PC-3 (cell line): ENCODE data around the gene B4GALT5. TPM values are rescaled to one million over a fixed set of nuclear protein-coding genes. Genes with fewer than 3 reads are reported as not detected.

Experiments
- ATAC-seq: fragments of 200-7000 bp; cut with Tn5 transposase; 2 replicates; pipeline ENCODE4 v1.9.1; 2020; ENCODE audit warnings: mild to moderate bottlenecking, moderate library complexity
- BruUV-seq: library from RNA; stranded (reverse); fragments of 400-500 nt; replicated peaks from 2 replicates; lab custom pipeline; 2021; lab: Mats Ljungman, UMichigan
- CTCF ChIA-PET: fragments of 300-600 bp; sonication (Branson Sonifier 250); formaldehyde crosslinking; loops from one replicate; lab custom pipeline; 2022; ENCODE audit warnings: antibody characterized with exemption; lab: Charles Lee
- POLR2A ChIA-PET: fragments of 300-600 bp; sonication (Branson Sonifier 250); formaldehyde crosslinking; loops from one replicate; lab custom pipeline; 2022; ENCODE audit warnings: antibody characterized with exemption; ENCODE audit not compliant: unreplicated experiment; lab: Charles Lee
- DNase-seq: peaks from one replicate; pipeline ENCODE4 v3.0.0-alpha.2; 2015
- H2AFZ ChIP-seq: fragments of 300-600 bp; sonication (generic); 2 replicates; pipeline ENCODE4 v1.6.0; 2016; ENCODE audit warnings: antibody characterized with exemption, low read length
- H3F3A ChIP-seq: fragments of 300-600 bp; sonication (generic); one replicate; pipeline ENCODE4 v1.6.0; 2017; ENCODE audit warnings: antibody characterized with exemption, low read length, control low read depth, mild to moderate bottlenecking; ENCODE audit not compliant: unreplicated experiment
- H3K27ac ChIP-seq: fragments of 300-600 bp; sonication (generic); 2 replicates; pipeline ENCODE4 v1.5.1; 2016; ENCODE audit warnings: mild to moderate bottlenecking, low read length
- H3K27me3 ChIP-seq: fragments of 300-600 bp; sonication (generic); 2 replicates; pipeline ENCODE4 v1.6.1; 2016; ENCODE audit warnings: low read length, mixed read lengths
- H3K36me3 ChIP-seq: fragments of 300-600 bp; sonication (generic); 2 replicates; pipeline ENCODE4 v1.6.1; 2016; ENCODE audit warnings: low read depth, mixed run types, low read length, mixed read lengths
- H3K4me1 ChIP-seq: fragments of 300-600 bp; sonication (generic); 2 replicates; pipeline ENCODE4 v1.5.1; 2016; ENCODE audit warnings: low read length; ENCODE audit not compliant: insufficient read depth
- H3K4me2 ChIP-seq: fragments of 300-600 bp; sonication (generic); 2 replicates; pipeline ENCODE4 v1.6.0; 2016; ENCODE audit warnings: low read length
- H3K4me3 ChIP-seq: fragments of 300-600 bp; sonication (generic); 2 replicates; pipeline ENCODE4 v1.5.1; 2016; ENCODE audit warnings: mild to moderate bottlenecking, low read length, mixed read lengths
- H3K79me2 ChIP-seq: fragments of 300-600 bp; sonication (generic); 2 replicates; pipeline ENCODE4 v1.6.1; 2017; ENCODE audit warnings: low read length, mixed read lengths
- H3K9ac ChIP-seq: fragments of 300-600 bp; sonication (generic); 2 replicates; pipeline ENCODE4 v1.6.0; 2016; ENCODE audit warnings: mild to moderate bottlenecking, low read length
- H3K9me2 ChIP-seq: fragments of 300-600 bp; sonication (generic); replicated peaks from 2 replicates; pipeline ENCODE4 v1.6.1; 2016; ENCODE audit warnings: mixed run types, low read length, mixed read lengths
- H3K9me3 ChIP-seq: fragments of 300-600 bp; sonication (generic); 2 replicates; pipeline ENCODE4 v1.6.1; 2016; ENCODE audit warnings: low read length, mixed read lengths
- H4K20me1 ChIP-seq: fragments of 300-600 bp; sonication (generic); 2 replicates; pipeline ENCODE4 v1.6.1; 2016; ENCODE audit warnings: low read length, mixed read lengths
- EZH2 ChIP-seq: fragments of 300-600 bp; sonication (generic); IDR thresholded peaks from one replicate; pipeline ENCODE4 v1.6.1; 2017; ENCODE audit warnings: antibody characterized with exemption, mild to moderate bottlenecking, low read length; ENCODE audit not compliant: unreplicated experiment
- EZH2phosphoT487 ChIP-seq: fragments of 300-600 bp; sonication (generic); IDR thresholded peaks from 2 replicates; pipeline ENCODE4 v1.6.1; 2018; ENCODE audit warnings: mild to moderate bottlenecking, antibody characterized with exemption, low read length, borderline replicate concordance
- intact Hi-C: fragments of 100-400 bp; cut with micrococcal nuclease; formaldehyde crosslinking; loops from 2 replicates; pipeline ENCODE4 v1.9.0; 2023
- total RNA-seq: library from RNA; depleted of rRNA; stranded (reverse); fragments of >200 nt; gene quantifications from 2 replicates; pipeline ENCODE4 v1.2.3, GENCODE V29; 2014
- TF ChIP-seq, protein P1 (sequence below): fragments of 300-600 bp; sonication (generic); conservative IDR thresholded peaks from 2 replicates; pipeline ENCODE4 v1.5.1; 2017; ENCODE audit warnings: antibody characterized with exemption, low read depth, mild to moderate bottlenecking, low read length

The B4GALT5 gene
- total RNA-seq, 1 experiment from 2014 or later, result 18.1 TPM

DNA sequence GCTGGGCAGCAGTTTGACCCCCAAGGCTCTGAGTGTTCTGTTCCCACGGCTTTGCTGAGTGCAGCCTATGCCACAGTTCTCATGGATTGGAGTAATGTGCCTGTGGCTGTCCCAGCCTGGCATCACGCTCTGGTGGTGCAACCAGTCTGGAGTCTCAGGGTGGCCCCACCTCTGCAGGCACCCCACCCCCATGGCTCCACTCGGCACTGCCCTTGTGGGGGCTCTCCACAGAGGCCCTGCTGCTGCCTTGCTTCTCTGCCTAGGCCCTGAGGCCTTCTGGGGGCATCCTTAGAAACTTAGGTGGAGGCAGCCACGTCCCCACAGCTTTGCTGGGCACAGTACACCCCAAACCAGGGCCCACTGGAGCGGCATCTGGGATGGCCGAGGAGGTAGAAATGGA is 25.4 kb upstream of the B4GALT5 start:
- BruUV-seq, result no TSS peak

DNA sequence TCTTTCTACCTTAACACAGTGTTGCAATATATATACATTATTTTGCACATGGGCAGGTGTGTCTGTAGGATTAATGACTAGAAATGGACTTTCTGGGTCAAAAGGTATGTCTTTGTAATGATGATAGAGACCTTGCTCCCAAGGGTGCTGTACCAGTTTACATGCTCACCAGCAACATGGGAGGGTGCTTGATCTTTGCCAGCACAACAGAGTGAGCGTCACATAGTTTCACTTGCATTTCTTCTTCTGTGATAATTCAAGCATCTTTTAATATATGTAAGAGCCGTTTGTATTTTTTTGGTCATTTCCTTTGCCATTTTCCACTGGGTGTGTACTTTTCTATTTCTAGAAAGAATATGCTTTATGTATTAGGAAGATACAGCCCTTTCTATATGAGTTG is 23.6 kb upstream of the B4GALT5 start:
- ChIA-PET CTCF (no interaction called here), POLR2A (no interaction called here)
- ATAC-seq (no peak), DNase-seq (no peak)
- Histone ChIP-seq H3K27me3 (no peaks in the 10 kb centered on the region), H3F3A (no peaks in the 10 kb centered on the region), H3K4me3 (no peak overlapping the region), H3K27ac (no peak overlapping the region), H2AFZ (no peak overlapping the region), H3K9me2 (no peaks in the 10 kb centered on the region), H4K20me1 (no peaks in the 10 kb centered on the region), H3K36me3 (no peaks in the 10 kb centered on the region), H3K9me3 (no peaks in the 10 kb centered on the region), H3K79me2 (no peaks in the 10 kb centered on the region), H3K4me2 (no peak overlapping the region), H3K9ac (no peak overlapping the region), H3K4me1 (no peaks in the 10 kb centered on the region)
- intact Hi-C loops, result no loop called here
- no TSS peak for BruUV-seq
- no peak for TF ChIP-seq EZH2phosphoT487
- TF ChIP-seq, protein P1, sequence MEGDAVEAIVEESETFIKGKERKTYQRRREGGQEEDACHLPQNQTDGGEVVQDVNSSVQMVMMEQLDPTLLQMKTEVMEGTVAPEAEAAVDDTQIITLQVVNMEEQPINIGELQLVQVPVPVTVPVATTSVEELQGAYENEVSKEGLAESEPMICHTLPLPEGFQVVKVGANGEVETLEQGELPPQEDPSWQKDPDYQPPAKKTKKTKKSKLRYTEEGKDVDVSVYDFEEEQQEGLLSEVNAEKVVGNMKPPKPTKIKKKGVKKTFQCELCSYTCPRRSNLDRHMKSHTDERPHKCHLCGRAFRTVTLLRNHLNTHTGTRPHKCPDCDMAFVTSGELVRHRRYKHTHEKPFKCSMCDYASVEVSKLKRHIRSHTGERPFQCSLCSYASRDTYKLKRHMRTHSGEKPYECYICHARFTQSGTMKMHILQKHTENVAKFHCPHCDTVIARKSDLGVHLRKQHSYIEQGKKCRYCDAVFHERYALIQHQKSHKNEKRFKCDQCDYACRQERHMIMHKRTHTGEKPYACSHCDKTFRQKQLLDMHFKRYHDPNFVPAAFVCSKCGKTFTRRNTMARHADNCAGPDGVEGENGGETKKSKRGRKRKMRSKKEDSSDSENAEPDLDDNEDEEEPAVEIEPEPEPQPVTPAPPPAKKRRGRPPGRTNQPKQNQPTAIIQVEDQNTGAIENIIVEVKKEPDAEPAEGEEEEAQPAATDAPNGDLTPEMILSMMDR, result no peak
- TF ChIP-seq EZH2, result no peak

More for the DNA sequence above, 25.4 kb upstream of the B4GALT5 start:
- no peaks in the 10 kb centered on the region for H3K4me1 ChIP-seq
- H3F3A ChIP-seq, result no peaks in the 10 kb centered on the region
- TF ChIP-seq EZH2 (no peak), EZH2phosphoT487 (no peak)
- TF ChIP-seq, protein P1, result no peak
- H3K9me3 ChIP-seq, result no peaks in the 10 kb centered on the region
- no peak for ATAC-seq
- no peak overlapping the region for H3K9ac ChIP-seq
- H3K4me2 ChIP-seq, result no peak overlapping the region
- H3K4me3 ChIP-seq, result no peak overlapping the region
- no peaks in the 10 kb centered on the region for H4K20me1 ChIP-seq
- no peaks in the 10 kb centered on the region for H3K36me3 ChIP-seq
- no peak overlapping the region for H3K27ac ChIP-seq
- no peak overlapping the region for H2AFZ ChIP-seq
- no peaks in the 10 kb centered on the region for H3K79me2 ChIP-seq
- intact Hi-C loops, result no loop called here
- H3K27me3 ChIP-seq, result no peaks in the 10 kb centered on the region
- ChIA-PET CTCF (no interaction called here), POLR2A (no interaction called here)
- no peaks in the 10 kb centered on the region for H3K9me2 ChIP-seq
- DNase-seq, result no peak

DNA sequence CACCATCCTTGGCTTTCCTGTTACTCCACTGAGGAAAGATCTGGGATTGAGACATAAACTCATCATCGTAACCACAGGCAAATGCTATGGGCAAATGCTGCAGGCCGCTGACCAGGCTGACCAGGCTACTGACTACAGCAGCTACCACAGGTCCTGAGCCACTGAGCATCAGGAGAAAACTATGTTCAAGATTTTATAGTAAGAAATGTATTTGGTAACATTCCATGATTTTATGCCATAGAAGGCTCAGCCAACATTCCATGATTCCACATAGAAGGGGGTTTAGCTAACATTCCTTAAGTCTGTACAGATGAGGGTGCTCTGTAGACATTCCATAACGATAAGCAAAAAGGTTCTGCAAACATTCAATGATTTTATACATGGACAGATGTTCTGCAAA is 16.1 kb upstream of the B4GALT5 start:
- ChIA-PET CTCF (no interaction called here), POLR2A (no interaction called here)
- Histone ChIP-seq H3K4me1 (peaks cover 2% of the 10 kb centered on the region; the same call in 1 of the 2 replicates), H3K9me3 (no peaks in the 10 kb centered on the region), H3K9me2 (no peaks in the 10 kb centered on the region), H3K79me2 (no peaks in the 10 kb centered on the region), H3K27me3 (no peaks in the 10 kb centered on the region), H3K4me3 (no peak overlapping the region), H3K4me2 (no peak overlapping the region), H3F3A (no peaks in the 10 kb centered on the region), H3K27ac (no peak overlapping the region), H3K9ac (no peak overlapping the region), H3K36me3 (no peaks in the 10 kb centered on the region), H2AFZ (no peak overlapping the region), H4K20me1 (no peaks in the 10 kb centered on the region)
- ATAC-seq (no peak), DNase-seq (no peak)
- intact Hi-C loops, result no loop called here
- no TSS peak for BruUV-seq
- TF ChIP-seq, protein P1, result no peak
- TF ChIP-seq EZH2phosphoT487, result no peak
- no peak for TF ChIP-seq EZH2
